Astrocyte (in vitro differentiated cells and primary cell): Measurements from ENCODE around the gene DET1. TPM values are rescaled to one million over a fixed set of nuclear protein-coding genes. Genes with fewer than 3 reads are reported as not detected.
"Not testable (repeated sequence)": the region's sequence is repeated elsewhere in the genome, so short reads cannot be mapped to it uniquely, and the experiment has no call there.

Source experiments
- DNase-seq: peaks from one replicate; pipeline ENCODE4 v3.0.0-alpha.2; 2010; ENCODE audit warnings: low read depth
- FAIRE-seq: peaks from 2 replicates; lab custom pipeline; 2011; peaks lifted over from hg19 to GRCh38; lab: Jason Lieb, UNC
- H2AFZ ChIP-seq: 2 replicates; pipeline ENCODE4 v1.6.0; 2012; ENCODE audit warnings: low read depth, low read length, inconsistent platforms
- H3K27ac ChIP-seq: 2 replicates; pipeline ENCODE4 v1.5.1; 2011; ENCODE audit warnings: low read depth, low read length, inconsistent platforms
- H3K27me3 ChIP-seq: 2 replicates; pipeline ENCODE4 v1.6.0; 2011; ENCODE audit warnings: low read length, inconsistent platforms; ENCODE audit not compliant: insufficient read depth
- H3K36me3 ChIP-seq: 2 replicates; pipeline ENCODE4 v1.5.1; 2011; ENCODE audit warnings: low read length, inconsistent platforms; ENCODE audit not compliant: insufficient read depth
- H3K4me1 ChIP-seq: 2 replicates; pipeline ENCODE4 v1.5.1; 2011; ENCODE audit warnings: low read length, inconsistent platforms; ENCODE audit not compliant: insufficient read depth
- H3K4me2 ChIP-seq: 2 replicates; pipeline ENCODE4 v1.6.0; 2012; ENCODE audit warnings: low read length, inconsistent platforms
- H3K4me3 ChIP-seq: 2 replicates; pipeline ENCODE4 v1.5.1; 2011; ENCODE audit warnings: low read depth, mild to moderate bottlenecking, low read length, inconsistent platforms; ENCODE audit not compliant: insufficient read depth
- H3K79me2 ChIP-seq: 2 replicates; pipeline ENCODE4 v1.6.0; 2012; ENCODE audit warnings: mild to moderate bottlenecking, low read length, inconsistent platforms; ENCODE audit not compliant: insufficient read depth
- H3K9ac ChIP-seq: 2 replicates; pipeline ENCODE4 v1.6.0; 2012; ENCODE audit warnings: mild to moderate bottlenecking, low read length, inconsistent platforms
- H3K9me3 ChIP-seq: 2 replicates; pipeline ENCODE4 v1.5.1; 2012; ENCODE audit warnings: low read depth, mild to moderate bottlenecking, low read length, inconsistent platforms; ENCODE audit not compliant: insufficient read depth
- H4K20me1 ChIP-seq: 2 replicates; pipeline ENCODE4 v1.6.0; 2012; ENCODE audit warnings: low read length, inconsistent platforms; ENCODE audit not compliant: insufficient read depth
- H3K27ac Mint-ChIP-seq: one replicate; pipeline ENCODE4 v1.8.0; 2021; ENCODE audit warnings: mild to moderate bottlenecking, mixed read lengths; ENCODE audit not compliant: unreplicated experiment
- H3K27me3 Mint-ChIP-seq: one replicate; pipeline ENCODE4 v1.8.0; 2021; ENCODE audit warnings: low read depth, mixed read lengths; ENCODE audit not compliant: unreplicated experiment
- H3K36me3 Mint-ChIP-seq: one replicate; pipeline ENCODE4 v1.8.0; 2021; ENCODE audit warnings: low read depth, mixed read lengths; ENCODE audit not compliant: unreplicated experiment
- H3K4me1 Mint-ChIP-seq: one replicate; pipeline ENCODE4 v1.8.0; 2021; ENCODE audit warnings: low read depth, mixed read lengths; ENCODE audit not compliant: unreplicated experiment
- H3K4me3 Mint-ChIP-seq: one replicate; pipeline ENCODE4 v1.8.0; 2021; ENCODE audit warnings: mild to moderate bottlenecking, moderate library complexity, mixed read lengths; ENCODE audit not compliant: unreplicated experiment
- H3K9me3 Mint-ChIP-seq: one replicate; pipeline ENCODE4 v1.8.0; 2021; ENCODE audit warnings: mild to moderate bottlenecking, mixed read lengths; ENCODE audit not compliant: unreplicated experiment
- CTCF ChIP-seq: IDR thresholded peaks from 2 replicates; pipeline ENCODE4 v1.5.1; 2011; ENCODE audit warnings: low read depth, mild to moderate bottlenecking, inconsistent platforms, low read length, moderate library complexity; ENCODE audit not compliant: insufficient read depth
- EZH2 ChIP-seq: IDR thresholded peaks from 2 replicates; pipeline ENCODE4 v1.6.1; 2012; ENCODE audit warnings: mild to moderate bottlenecking, low read length, inconsistent platforms; ENCODE audit not compliant: insufficient read depth
- total RNA-seq: library from RNA; stranded (reverse); gene quantifications from 2 replicates; pipeline ENCODE4 v1.2.1, GENCODE V29; 2021

The DET1 gene
- total RNA-seq, 1 donor from 2014 or later, result 4.8 TPM

DNA sequence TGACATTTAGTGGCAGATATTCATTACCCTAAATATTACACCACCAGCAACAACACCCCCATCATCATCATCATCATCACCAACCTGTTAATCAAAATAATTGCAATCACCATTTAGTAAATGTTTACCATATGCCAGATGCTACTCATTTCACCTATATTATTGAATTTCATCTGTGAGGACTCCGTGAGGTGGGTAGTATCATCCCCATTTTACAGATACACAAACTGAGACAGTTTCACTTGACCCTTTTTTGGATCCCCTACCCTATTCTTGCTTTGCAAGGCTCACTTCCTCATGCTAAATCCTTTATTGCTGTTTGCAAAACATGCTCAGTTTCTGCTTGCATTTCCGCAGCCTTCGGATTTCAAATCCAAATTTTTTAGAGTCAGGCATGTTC, 18.3 kb upstream of the DET1 start:
- TF ChIP-seq CTCF, result no peak
- H3K27me3 Mint-ChIP-seq, result peaks cover 22% of the 10 kb centered on the region
- H3K9me3 Mint-ChIP-seq, result no peaks in the 10 kb centered on the region
- H3K4me1 ChIP-seq, result no peaks in the 10 kb centered on the region
- no peak overlapping the region for H2AFZ ChIP-seq
- H3K79me2 ChIP-seq, result no peaks in the 10 kb centered on the region
- DNase-seq, result no peak
- no peaks in the 10 kb centered on the region for H3K36me3 Mint-ChIP-seq
- no peak overlapping the region for H3K4me2 ChIP-seq
- H3K4me3 ChIP-seq, result no peak overlapping the region
- H4K20me1 ChIP-seq, result no peaks in the 10 kb centered on the region
- no peaks in the 10 kb centered on the region for H3K9me3 ChIP-seq
- no peaks in the 10 kb centered on the region for H3K27me3 ChIP-seq
- no peaks in the 10 kb centered on the region for H3K4me1 Mint-ChIP-seq
- no peaks in the 10 kb centered on the region for H3K36me3 ChIP-seq
- no peak overlapping the region for H3K4me3 Mint-ChIP-seq
- no peak overlapping the region for H3K9ac ChIP-seq
- no peak overlapping the region for H3K27ac Mint-ChIP-seq
- no peak for FAIRE-seq
- no peak overlapping the region for H3K27ac ChIP-seq

DNA sequence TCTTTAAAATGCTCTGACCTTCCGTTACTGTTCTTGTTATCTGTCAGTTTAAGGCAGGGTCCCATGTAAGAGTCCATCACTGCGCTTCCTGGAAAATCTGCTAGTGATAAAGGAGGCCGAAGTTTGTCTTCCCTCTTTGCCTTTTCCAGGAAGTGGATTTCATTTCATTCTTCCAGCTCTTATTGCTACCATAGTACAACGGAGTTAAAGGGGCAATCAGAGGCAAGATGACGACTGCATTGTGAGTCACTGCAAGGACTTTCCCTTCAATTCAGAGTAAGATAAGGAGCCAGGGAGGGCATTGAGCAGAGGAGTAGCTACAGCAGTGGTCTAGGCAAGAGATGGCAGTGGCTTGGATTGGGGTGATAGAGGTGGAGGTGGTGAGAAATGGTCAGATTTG, 17.2 kb upstream of the DET1 start:
- Mint-ChIP-seq H3K9me3 (peaks cover under 1% of the 10 kb centered on the region), H3K27ac (no peak overlapping the region), H3K4me3 (no peak overlapping the region), H3K36me3 (no peaks in the 10 kb centered on the region), H3K4me1 (no peaks in the 10 kb centered on the region), H3K27me3 (peaks cover 21% of the 10 kb centered on the region)
- Histone ChIP-seq H3K4me3 (no peak overlapping the region), H3K4me1 (no peaks in the 10 kb centered on the region), H3K4me2 (no peak overlapping the region), H3K27me3 (no peaks in the 10 kb centered on the region), H2AFZ (no peak overlapping the region), H3K79me2 (no peaks in the 10 kb centered on the region), H4K20me1 (no peaks in the 10 kb centered on the region), H3K9ac (no peak overlapping the region), H3K36me3 (no peaks in the 10 kb centered on the region), H3K9me3 (no peaks in the 10 kb centered on the region), H3K27ac (no peak overlapping the region)
- no peak for TF ChIP-seq CTCF
- no peak for TF ChIP-seq EZH2
- peak; percentile 6 for DNase-seq
- no peak for FAIRE-seq

- not testable (repeated sequence) for H3K27ac Mint-ChIP-seq
These were observed 13.1 kb upstream of the DET1 start for GRCh38 chr15:88559565-88559964.

DNA sequence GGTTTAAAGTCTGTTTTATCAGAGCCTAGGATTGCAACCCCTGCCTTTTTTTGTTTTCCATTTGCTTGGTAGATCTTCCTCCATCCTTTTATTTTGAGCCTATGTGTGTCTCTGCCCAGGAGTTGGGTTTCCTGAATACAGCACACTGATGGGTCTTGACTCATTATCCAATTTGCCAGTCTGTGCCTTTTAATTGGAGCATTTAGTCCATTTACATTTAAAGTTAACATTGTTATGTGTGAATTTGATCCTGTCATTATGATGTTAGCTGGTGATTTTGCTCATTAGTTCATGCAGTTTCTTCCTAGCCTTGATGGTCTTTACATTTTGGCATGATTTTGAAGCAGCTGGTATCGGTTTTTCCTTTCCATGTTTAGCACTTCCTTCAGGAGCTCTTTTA, 11.5 kb upstream of the DET1 start:
- H3K27ac Mint-ChIP-seq, H3K4me1 ChIP-seq, H3K36me3 Mint-ChIP-seq, H3K36me3 ChIP-seq, H3K9me3 Mint-ChIP-seq, H3K27ac ChIP-seq, H2AFZ ChIP-seq, H3K4me2 ChIP-seq, H3K79me2 ChIP-seq, H3K9ac ChIP-seq, H3K9me3 ChIP-seq, H3K4me3 ChIP-seq, H4K20me1 ChIP-seq, H3K4me3 Mint-ChIP-seq, H3K27me3 ChIP-seq, DNase-seq, H3K4me1 Mint-ChIP-seq, FAIRE-seq, H3K27me3 Mint-ChIP-seq: not testable (repeated sequence)

More at GRCh38 chr15:88559565-88559964, 13.1 kb upstream of the DET1 start:
- not testable (repeated sequence) for H3K4me1 Mint-ChIP-seq, H3K4me1 ChIP-seq, DNase-seq, H3K27ac ChIP-seq, H3K4me3 Mint-ChIP-seq, H3K9ac ChIP-seq, H3K36me3 Mint-ChIP-seq, H3K4me2 ChIP-seq, H3K4me3 ChIP-seq, H3K9me3 ChIP-seq, H3K27me3 ChIP-seq, H3K79me2 ChIP-seq, H2AFZ ChIP-seq, H3K36me3 ChIP-seq, H3K27me3 Mint-ChIP-seq, FAIRE-seq, H4K20me1 ChIP-seq, H3K9me3 Mint-ChIP-seq

- H3K27ac ChIP-seq, H4K20me1 ChIP-seq, H2AFZ ChIP-seq, H3K27ac Mint-ChIP-seq, FAIRE-seq, H3K4me3 Mint-ChIP-seq, H3K9me3 ChIP-seq, H3K36me3 ChIP-seq, H3K4me1 Mint-ChIP-seq, H3K4me3 ChIP-seq, H3K79me2 ChIP-seq, H3K4me2 ChIP-seq, H3K36me3 Mint-ChIP-seq, H3K27me3 ChIP-seq, DNase-seq, H3K4me1 ChIP-seq, H3K27me3 Mint-ChIP-seq, H3K9ac ChIP-seq, H3K9me3 Mint-ChIP-seq: not testable (repeated sequence)
These were observed 1.5 kb upstream of the DET1 start for GRCh38 chr15:88548009-88548408.
